DMS153 (cell line): ENCODE measurements around the gene EIF4EBP3.
"Not testable (repeated sequence)": the region's sequence is repeated elsewhere in the genome, so short reads cannot be mapped to it uniquely, and the experiment has no call there.

ENCODE experiments used
- DNase-seq: peaks from one replicate; lab custom pipeline; 2025; lab: John Stamatoyannopoulos, UW

Gene EIF4EBP3

DNA sequence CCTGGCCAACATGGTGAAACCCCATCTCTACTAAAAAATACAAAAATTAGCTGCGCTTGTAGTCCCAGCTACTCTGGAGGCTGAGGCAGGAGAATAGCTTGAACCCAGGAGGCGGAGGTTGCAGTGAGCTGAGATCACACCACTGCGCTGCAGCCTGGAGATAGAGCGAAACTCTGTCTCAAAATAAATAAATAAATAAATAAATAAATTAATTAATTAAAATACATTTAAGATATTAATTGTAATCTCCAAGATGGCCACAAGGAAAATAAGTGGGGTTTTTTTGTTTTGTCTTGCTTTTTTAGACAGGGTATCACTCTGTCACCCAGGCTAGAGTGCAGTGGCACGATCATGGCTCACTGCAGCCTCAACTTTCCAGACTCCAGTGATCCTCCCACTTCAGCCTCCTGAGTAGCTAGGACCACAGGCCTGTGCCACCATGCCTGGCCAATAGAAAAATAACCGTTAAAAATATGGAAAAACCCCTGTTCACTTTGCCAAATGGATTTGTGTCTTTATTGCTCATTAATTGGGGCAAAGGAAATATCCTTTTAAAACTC, 31.8 kb downstream of the EIF4EBP3 start:
- not testable (repeated sequence) for DNase-seq

GRCh38 chr5:140587495-140587894, 40.0 kb downstream of the EIF4EBP3 start:
- DNase-seq, result no peak

DNA sequence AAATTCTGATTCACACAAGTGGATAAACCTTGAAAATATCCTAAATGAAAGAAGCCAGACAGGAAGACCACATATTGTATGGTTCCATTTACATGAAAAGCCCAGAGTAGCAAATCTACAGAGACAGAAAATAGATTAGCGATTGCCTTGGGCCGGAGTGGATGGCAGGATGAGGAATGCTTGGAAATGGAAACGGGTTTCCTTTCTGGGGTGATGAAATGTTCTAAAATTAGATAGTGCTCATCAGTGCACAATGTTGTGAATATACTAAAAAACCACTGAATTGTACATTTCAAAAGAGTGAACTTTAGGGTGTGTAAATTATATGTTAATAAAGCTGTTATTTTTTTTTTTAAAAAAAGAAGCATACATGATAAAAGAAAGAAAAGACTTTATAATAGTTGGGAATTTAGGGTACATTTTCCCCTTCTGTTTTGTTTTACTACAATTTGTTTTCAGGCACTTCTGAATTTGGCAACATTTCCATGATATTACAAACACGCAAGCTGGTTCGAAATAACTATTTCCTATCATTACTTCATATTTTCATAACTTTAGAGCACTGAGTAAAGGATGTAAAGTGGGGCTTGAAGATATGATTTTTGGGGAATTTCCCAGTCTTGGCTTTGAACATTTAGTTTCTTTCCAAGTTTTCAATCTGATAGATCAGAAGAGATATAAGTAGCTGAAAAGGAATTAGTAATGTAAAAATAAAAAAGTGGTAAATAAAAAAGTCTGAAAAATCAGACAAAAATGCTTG, 41.0 kb downstream of the EIF4EBP3 start:
- DNase-seq, result no peak

DNA sequence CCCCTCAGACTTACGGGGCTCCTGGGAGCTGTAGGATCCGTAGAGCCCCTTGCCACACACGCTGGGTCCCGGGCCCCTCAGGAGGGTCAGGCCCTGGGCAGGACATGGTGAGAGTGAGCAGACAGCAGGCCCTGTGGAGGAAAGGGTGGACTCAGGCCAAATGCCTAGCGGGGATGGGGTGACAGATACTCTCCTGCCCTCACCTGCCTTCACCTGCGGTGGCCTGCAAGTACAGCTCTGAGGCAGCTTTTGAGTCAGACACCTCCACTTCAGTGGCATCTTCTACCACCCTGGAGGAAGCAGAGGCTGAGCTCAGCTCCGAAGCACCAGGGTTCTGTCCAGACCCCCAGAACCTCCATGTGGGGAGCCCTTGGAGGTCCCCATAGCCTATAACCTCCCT, 43.4 kb downstream of the EIF4EBP3 start:
- DNase-seq, result no peak

DNA sequence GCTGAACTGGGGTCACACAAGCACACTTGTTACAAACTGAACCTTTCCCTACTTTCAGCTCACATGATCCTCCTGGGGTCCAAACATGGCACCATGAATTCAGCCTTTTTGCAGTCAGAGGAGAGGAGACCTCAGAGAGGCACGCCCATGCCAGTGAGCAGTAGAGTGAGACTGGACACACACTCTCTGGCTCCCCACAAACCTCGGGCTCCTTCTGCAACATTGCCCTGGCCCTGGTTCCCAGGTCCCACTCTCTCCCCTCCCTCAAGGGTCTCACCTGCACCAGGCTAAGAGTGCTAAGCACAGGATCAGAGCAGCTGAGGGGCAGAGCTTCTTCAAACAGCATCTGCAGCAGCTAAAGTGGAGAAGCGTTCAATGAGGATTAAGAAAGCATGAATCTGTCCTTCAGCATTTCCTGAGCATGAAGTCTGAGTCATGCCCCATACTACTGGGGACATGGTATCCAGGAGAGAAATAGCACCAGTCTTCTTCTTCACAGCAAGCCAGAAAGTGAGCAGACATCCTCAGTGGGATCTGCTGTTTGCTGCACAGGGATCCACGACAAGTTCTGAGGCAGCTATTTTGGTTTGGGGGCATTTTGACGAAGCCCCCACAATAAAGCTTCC, 44.4 kb downstream of the EIF4EBP3 start:
- no peak for DNase-seq

- DNase-seq, result not testable (repeated sequence)
Measured at GRCh38 chr5:140593070-140593469, 45.6 kb downstream of the EIF4EBP3 start.

DNA sequence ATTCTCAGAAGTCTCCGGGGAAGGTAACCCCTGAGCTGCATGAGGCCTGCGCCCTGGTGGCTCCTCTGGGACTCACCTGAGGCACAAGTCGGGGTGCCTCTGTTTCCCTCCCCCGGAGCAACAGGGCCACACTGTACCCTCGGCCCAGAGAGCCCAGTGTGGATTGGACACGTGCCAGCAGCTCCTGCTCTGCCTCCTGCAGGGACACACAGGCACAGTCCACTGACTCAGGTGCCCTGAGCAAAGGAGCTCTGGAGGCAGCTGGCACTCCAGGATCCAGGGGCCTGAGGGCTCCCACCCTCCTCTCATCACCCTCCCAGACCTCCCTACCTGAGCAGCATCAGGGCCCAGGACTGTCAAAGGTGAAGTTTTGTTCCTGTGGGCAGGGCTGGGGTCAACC, 46.7 kb downstream of the EIF4EBP3 start:
- no peak for DNase-seq

- DNase-seq, result no peak
Measured at GRCh38 chr5:140595538-140596300, 48.3 kb downstream of the EIF4EBP3 start.

- DNase-seq, result no peak
Measured at GRCh38 chr5:140596321-140596741, 48.9 kb downstream of the EIF4EBP3 start.

DNA sequence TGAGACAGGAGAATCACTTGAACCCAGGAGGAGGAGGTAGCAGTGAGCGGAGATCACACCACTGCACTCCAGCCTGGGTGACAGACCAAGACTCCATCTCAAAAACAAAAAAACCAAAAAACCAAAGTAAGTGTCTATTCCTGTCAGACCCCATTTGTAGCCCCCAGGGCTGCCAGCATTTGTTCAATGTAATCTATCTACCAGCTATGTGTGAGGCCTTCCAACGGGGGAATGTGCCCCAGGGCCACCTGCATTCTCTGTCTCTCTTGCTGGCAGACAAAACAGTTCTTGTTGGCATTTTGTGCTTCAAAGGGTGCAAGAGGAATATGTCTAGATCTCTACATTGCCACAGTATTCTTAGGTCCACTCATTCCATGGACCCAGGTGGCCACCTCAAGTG, 51.4 kb downstream of the EIF4EBP3 start:
- DNase-seq, result no peak
